ENCODE data around the gene BSN. TPM values are rescaled to one million over a fixed set of nuclear protein-coding genes. Genes with fewer than 3 reads are reported as not detected.
A peak's percentile ranks its signal among the peaks of the same experiment; 100 is the strongest.

The BSN gene
- total RNA-seq, 5 donors from 2014 or later (not counting 1 experiment from before 2014, with no cell fraction given), result 0.08 to 0.44 (median 0.32) TPM

DNA sequence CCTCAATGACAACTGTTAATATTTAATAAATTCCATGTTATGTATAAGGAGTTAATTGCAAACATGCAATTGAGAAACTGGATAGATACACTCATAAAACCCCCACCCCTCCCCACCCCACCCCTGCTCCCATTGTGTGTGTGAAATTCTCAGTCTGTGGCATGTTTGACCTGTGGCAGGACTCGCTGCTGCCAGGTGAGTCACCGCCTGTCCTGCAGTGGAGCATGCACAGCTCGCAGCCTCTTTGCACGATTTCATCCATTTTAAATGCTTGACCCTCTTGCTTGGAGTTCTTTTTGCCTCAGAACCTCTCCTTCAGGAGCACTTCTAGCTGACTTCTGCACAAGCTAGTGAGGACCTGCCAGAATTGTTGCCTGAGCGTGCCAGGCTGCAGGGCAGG is 114.6 kb downstream of the BSN start:
- no peak for DNase-seq
- no peak for ATAC-seq (replicated peaks in 1 of 4)
- 75% methylated on average over 4 of the region's 5 CpGs for WGBS (ENCODE audit: insufficient coverage)
- Histone ChIP-seq H3K36me3 (ENCODE audit: control insufficient read depth in 2 of 2, extremely low read depth in 1 of 2, insufficient read depth in 1 of 2, low read length in 1 of 2) (no peaks in the 10 kb centered on the region), H3K27ac (ENCODE audit: low read length) (no peak overlapping the region), H3K9me3 (no peaks in the 10 kb centered on the region), H3K27me3 (replicated peaks in 1 of 2; ENCODE audit: control insufficient read depth in 2 of 2, extremely low read depth in 1 of 2, insufficient read depth in 2 of 2, low read length in 1 of 2) (peaks cover 0 to 22% of the 10 kb centered on the region in 2 experiments), H3K4me1 (ENCODE audit: control insufficient read depth in 1 of 2, extremely low read depth in 1 of 2, insufficient read depth in 2 of 2, low read length in 2 of 2) (peaks cover 4 to 9% of the 10 kb centered on the region in 2 experiments), H3K4me3 (ENCODE audit: control insufficient read depth in 1 of 2, extremely low read depth in 1 of 2, low read length in 1 of 2) (no peak overlapping the region)
- H3K4me1 Mint-ChIP-seq, result peaks cover 13 to 22% (median 15%) of the 10 kb centered on the region in 3 donors
- peaks cover 0 to 2% of the 10 kb centered on the region in 2 donors for H3K27me3 Mint-ChIP-seq
- H3K27ac Mint-ChIP-seq, result peak overlapping the region in 1 of 2 donors; percentile 24
- no peak overlapping the region for H3K4me3 Mint-ChIP-seq
- ChIA-PET POLR2A (no interaction called here), CTCF (interaction anchor here in 1 of 2 donors (1.2 kb wide), 1 partner anchor 129 kb away, joined by 6 read pairs; no protein-coding TSS in a partner anchor)
- H3K9me3 Mint-ChIP-seq, result no peaks in the 10 kb centered on the region
- H3K36me3 Mint-ChIP-seq, result no peaks in the 10 kb centered on the region

DNA sequence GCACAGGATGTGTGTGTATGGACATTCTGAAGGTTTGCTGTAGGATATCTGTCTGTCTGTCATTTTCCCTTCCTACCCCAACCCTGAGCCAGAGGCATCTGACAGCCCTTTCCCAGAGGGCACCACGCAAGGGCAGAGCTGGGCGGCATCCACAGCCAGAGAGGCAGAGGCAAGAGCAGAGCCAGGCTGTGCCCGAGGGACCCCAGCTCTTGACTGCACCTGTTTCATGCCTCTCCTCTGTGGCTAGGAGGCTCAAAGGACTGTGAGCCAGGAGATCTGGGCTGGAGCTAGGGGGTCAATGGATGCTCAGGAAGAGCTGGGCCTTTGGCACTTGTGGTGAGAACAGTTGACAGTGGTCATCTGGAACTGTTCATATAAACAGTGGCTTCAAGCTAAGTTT is 115.1 kb downstream of the BSN start:
- Mint-ChIP-seq H3K27ac (no peak overlapping the region), H3K27me3 (peaks cover 0 to 2% of the 10 kb centered on the region in 2 donors), H3K4me1 (peaks cover 13 to 23% (median 15%) of the 10 kb centered on the region in 3 donors), H3K9me3 (no peaks in the 10 kb centered on the region), H3K36me3 (no peaks in the 10 kb centered on the region), H3K4me3 (no peak overlapping the region)
- peaks cover 4 to 9% of the 10 kb centered on the region in 2 experiments for H3K4me1 ChIP-seq (ENCODE audit: control insufficient read depth in 1 of 2, extremely low read depth in 1 of 2, insufficient read depth in 2 of 2, low read length in 2 of 2)
- CTCF ChIA-PET, result interaction anchor here in 1 of 2 donors (1.2 kb wide), 1 partner anchor 130 kb away, joined by 6 read pairs; no protein-coding TSS in a partner anchor
- ATAC-seq (replicated peaks in 1 of 4), result no peak
- 78% methylated on average over 2 of the region's 3 CpGs for WGBS (ENCODE audit: insufficient coverage)
- no peaks in the 10 kb centered on the region for H3K36me3 ChIP-seq (ENCODE audit: control insufficient read depth in 2 of 2, extremely low read depth in 1 of 2, insufficient read depth in 1 of 2, low read length in 1 of 2)
- no peak overlapping the region for H3K4me3 ChIP-seq (ENCODE audit: control insufficient read depth in 1 of 2, extremely low read depth in 1 of 2, low read length in 1 of 2)
- no peak for DNase-seq
- POLR2A ChIA-PET, result no interaction called here
- H3K9me3 ChIP-seq, result no peaks in the 10 kb centered on the region
- H3K27me3 ChIP-seq (replicated peaks in 1 of 2; ENCODE audit: control insufficient read depth in 2 of 2, extremely low read depth in 1 of 2, insufficient read depth in 2 of 2, low read length in 1 of 2), result peaks cover 0 to 20% of the 10 kb centered on the region in 2 experiments
- H3K27ac ChIP-seq (ENCODE audit: low read length), result no peak overlapping the region

GRCh38 chr3:49670940-49671290 is 116.6 kb downstream of the BSN start:
- no peaks in the 10 kb centered on the region for H3K9me3 ChIP-seq
- ChIA-PET CTCF (interaction anchor here (1.1 to 3.3 kb wide), 4 partner anchors 22 to 133 kb away, joined by 6 to 66 read pairs (median 24); no protein-coding TSS in a partner anchor), POLR2A (no interaction called here)
- Mint-ChIP-seq H3K4me3 (no peak overlapping the region), H3K9me3 (no peaks in the 10 kb centered on the region), H3K27me3 (no peaks in the 10 kb centered on the region), H3K27ac (peak overlapping the region in 1 of 2 donors; percentile 28), H3K4me1 (peaks cover 26 to 35% (median 28%) of the 10 kb centered on the region in 3 donors), H3K36me3 (peaks cover 5% of the 10 kb centered on the region)
- peaks cover 0 to 4% of the 10 kb centered on the region in 2 donors for H3K36me3 ChIP-seq (ENCODE audit: control insufficient read depth in 2 of 2, extremely low read depth in 1 of 2, insufficient read depth in 1 of 2, low read length in 1 of 2)
- WGBS (ENCODE audit: insufficient coverage), result 86% methylated on average over 1 of the region's 6 CpGs
- peaks cover 10 to 23% of the 10 kb centered on the region in 2 experiments for H3K4me1 ChIP-seq (ENCODE audit: control insufficient read depth in 1 of 2, extremely low read depth in 1 of 2, insufficient read depth in 2 of 2, low read length in 2 of 2)
- ATAC-seq (replicated peaks in 1 of 4), result no peak
- DNase-seq, result no peak
- H3K27me3 ChIP-seq (replicated peaks in 1 of 2; ENCODE audit: control insufficient read depth in 2 of 2, extremely low read depth in 1 of 2, insufficient read depth in 2 of 2, low read length in 1 of 2), result peaks cover 0 to 7% of the 10 kb centered on the region in 2 experiments
- no peak overlapping the region for H3K27ac ChIP-seq (ENCODE audit: low read length)
- H3K4me3 ChIP-seq (ENCODE audit: control insufficient read depth in 1 of 2, extremely low read depth in 1 of 2, low read length in 1 of 2), result no peak overlapping the region

DNA sequence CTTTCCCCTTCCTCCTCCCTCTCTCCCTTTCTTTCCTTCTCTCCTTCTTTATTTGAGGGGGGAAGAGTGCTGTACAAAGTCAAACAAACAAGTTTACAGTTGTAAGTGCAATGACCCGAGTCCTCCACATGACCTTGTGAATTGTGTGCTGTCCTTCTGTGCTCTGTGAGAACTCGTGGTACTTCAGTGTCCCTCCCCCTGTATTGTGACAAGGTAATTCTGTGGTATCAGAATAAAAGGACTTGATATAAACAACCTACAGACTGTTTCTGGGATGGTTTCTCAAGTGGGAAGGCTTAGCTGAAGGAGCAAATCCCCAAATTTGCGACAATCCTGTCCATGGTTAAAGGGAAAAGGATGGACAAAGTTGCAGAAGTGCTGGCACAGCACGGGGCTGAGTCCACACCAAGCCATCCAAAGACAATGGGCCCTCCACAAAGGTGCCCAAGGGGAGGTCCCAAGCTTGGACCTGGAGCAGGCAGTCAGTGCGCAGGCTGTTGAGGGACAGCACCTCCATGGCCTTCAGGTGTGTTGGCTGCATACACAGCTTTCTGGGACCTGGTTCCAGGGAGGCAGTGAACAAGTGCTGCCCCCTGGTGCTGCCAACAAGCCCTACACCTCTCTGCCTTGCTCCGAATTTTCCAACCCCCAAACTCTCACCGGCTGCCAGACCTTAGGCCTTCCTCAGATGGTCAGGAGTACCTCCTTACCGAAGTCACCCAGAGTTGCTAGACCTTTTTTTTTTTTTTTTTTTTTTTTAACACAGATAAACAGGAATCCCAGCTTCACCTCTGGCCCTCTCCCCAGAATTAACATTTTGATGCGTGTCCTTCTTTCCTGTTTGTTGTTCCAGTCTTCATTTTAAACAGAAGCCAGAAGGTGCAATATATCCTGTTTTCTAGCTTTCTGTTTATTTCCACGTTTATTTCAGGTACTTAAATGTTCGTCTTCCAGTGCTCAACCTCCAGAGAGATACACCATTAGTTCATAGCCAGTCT is 117.3 kb downstream of the BSN start:
- Histone ChIP-seq H3K9me3 (no peaks in the 10 kb centered on the region), H3K4me3 (ENCODE audit: control insufficient read depth in 1 of 2, extremely low read depth in 1 of 2, low read length in 1 of 2) (no peak overlapping the region), H3K4me1 (ENCODE audit: control insufficient read depth in 1 of 2, extremely low read depth in 1 of 2, insufficient read depth in 2 of 2, low read length in 2 of 2) (peaks cover 12 to 30% of the 10 kb centered on the region in 2 experiments), H3K36me3 (ENCODE audit: control insufficient read depth in 2 of 2, extremely low read depth in 1 of 2, insufficient read depth in 1 of 2, low read length in 1 of 2) (peaks cover under 1 to 11% of the 10 kb centered on the region in 2 donors), H3K27ac (ENCODE audit: low read length) (no peak overlapping the region), H3K27me3 (replicated peaks in 1 of 2; ENCODE audit: control insufficient read depth in 2 of 2, extremely low read depth in 1 of 2, insufficient read depth in 2 of 2, low read length in 1 of 2) (peaks cover 0 to 6% of the 10 kb centered on the region in 2 experiments)
- DNase-seq (peak; percentile 29 to 84 (median 60)), ATAC-seq (replicated peaks in 1 of 4) (no peak)
- ChIA-PET POLR2A (interaction anchor here (0.6 to 0.7 kb wide), 2 partner anchors 95 to 664 kb away, joined by 3 to 4 read pairs; partner anchors contain the start of gene WDR6 (in 1 of the 2)), CTCF (interaction anchor here (0.6 to 3.3 kb wide), 11 partner anchors 11 to 1861 kb away, joined by 3 to 66 read pairs (median 7); no protein-coding TSS in a partner anchor)
- H3K9me3 Mint-ChIP-seq, result no peaks in the 10 kb centered on the region
- H3K27ac Mint-ChIP-seq, result peak overlapping the region; percentile 86 to 87
- H3K4me3 Mint-ChIP-seq, result peak overlapping the region; percentile 52 to 77 (median 65)
- WGBS (ENCODE audit: insufficient coverage), result 45% methylated on average over 8 of the region's 11 CpGs
- H3K27me3 Mint-ChIP-seq, result no peaks in the 10 kb centered on the region
- H3K4me1 Mint-ChIP-seq, result peaks cover 32 to 35% (median 33%) of the 10 kb centered on the region in 3 donors
- H3K36me3 Mint-ChIP-seq, result peaks cover 11% of the 10 kb centered on the region

- Histone ChIP-seq H3K27me3 (replicated peaks in 1 of 2; ENCODE audit: control insufficient read depth in 2 of 2, extremely low read depth in 1 of 2, insufficient read depth in 2 of 2, low read length in 1 of 2) (no peaks in the 10 kb centered on the region), H3K4me1 (ENCODE audit: control insufficient read depth in 1 of 2, extremely low read depth in 1 of 2, insufficient read depth in 2 of 2, low read length in 2 of 2) (peaks cover 12 to 41% of the 10 kb centered on the region in 2 experiments), H3K36me3 (ENCODE audit: control insufficient read depth in 2 of 2, extremely low read depth in 1 of 2, insufficient read depth in 1 of 2, low read length in 1 of 2) (peaks cover 7 to 27% of the 10 kb centered on the region in 2 donors), H3K4me3 (ENCODE audit: control insufficient read depth in 1 of 2, extremely low read depth in 1 of 2, low read length in 1 of 2) (peak overlapping the region; percentile 63 to 80), H3K9me3 (no peaks in the 10 kb centered on the region), H3K27ac (ENCODE audit: low read length) (peak overlapping the region; percentile 90)
- peak overlapping the region; percentile 87 to 93 (median 90) for H3K4me3 Mint-ChIP-seq
- DNase-seq, result peak in 2 of 35 experiments; percentile 6 to 12
- ATAC-seq (replicated peaks in 1 of 4), result no peak
- POLR2A ChIA-PET, result interaction anchor here in 1 of 2 donors (0.7 kb wide), 2 partner anchors 134 to 351 kb away, joined by 3 to 12 read pairs; no protein-coding TSS in a partner anchor
- peaks cover 41 to 42% (median 41%) of the 10 kb centered on the region in 3 donors for H3K4me1 Mint-ChIP-seq
- H3K27me3 Mint-ChIP-seq, result no peaks in the 10 kb centered on the region
- H3K27ac Mint-ChIP-seq, result peak overlapping the region; percentile 93 to 97
- CTCF ChIA-PET, result interaction anchor here (0.6 to 3.3 kb wide), 6 partner anchors 22 to 257 kb away, joined by 3 to 66 read pairs (median 12); no protein-coding TSS in a partner anchor
- WGBS (ENCODE audit: insufficient coverage), result 14% methylated on average over 17 of the region's 17 CpGs
- H3K9me3 Mint-ChIP-seq, result no peaks in the 10 kb centered on the region
- H3K36me3 Mint-ChIP-seq, result peaks cover 21% of the 10 kb centered on the region
These were observed 118.9 kb downstream of the BSN start for GRCh38 chr3:49673121-49673714.

Measured in T-cell (primary cell).